NCI-H1694 treated with DMSO at 0.1 percent for 48 hours (cell line): ENCODE results near the gene PRSS50.
"Not testable (repeated sequence)": the region's sequence is repeated elsewhere in the genome, so short reads cannot be mapped to it uniquely, and the experiment has no call there.

ENCODE experiments used
- DNase-seq: peaks from one replicate; lab custom pipeline; 2025; lab: John Stamatoyannopoulos, UW

PRSS50 gene

GRCh38 chr3:46717447-46718231 lies at the start of gene PRSS50:
Gene PRSS50, minus strand, starts transcription at chr3:46717869. Its CDS starts 45 bp downstream, at chr3:46717824.
- no peak for DNase-seq

DNA sequence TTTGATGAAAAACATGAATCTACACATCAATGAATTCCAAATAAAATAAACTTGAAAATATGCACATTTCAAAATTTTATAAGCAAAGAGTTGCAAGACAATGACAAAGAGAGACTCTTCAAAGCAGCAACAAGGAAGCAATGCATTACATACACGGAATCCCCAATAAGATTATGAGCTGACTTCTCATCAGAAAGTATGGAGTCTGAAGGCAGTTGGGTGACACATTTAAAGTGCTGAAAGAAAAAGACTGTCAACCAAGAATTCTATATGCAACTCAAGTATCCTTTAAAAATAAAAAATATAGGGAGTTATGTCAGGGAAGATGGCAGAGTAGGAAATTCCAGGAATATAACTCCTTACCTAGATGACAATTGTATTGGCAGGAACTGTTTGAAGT lies 46.5 kb upstream of the PRSS50 start:
- DNase-seq = no peak

DNA sequence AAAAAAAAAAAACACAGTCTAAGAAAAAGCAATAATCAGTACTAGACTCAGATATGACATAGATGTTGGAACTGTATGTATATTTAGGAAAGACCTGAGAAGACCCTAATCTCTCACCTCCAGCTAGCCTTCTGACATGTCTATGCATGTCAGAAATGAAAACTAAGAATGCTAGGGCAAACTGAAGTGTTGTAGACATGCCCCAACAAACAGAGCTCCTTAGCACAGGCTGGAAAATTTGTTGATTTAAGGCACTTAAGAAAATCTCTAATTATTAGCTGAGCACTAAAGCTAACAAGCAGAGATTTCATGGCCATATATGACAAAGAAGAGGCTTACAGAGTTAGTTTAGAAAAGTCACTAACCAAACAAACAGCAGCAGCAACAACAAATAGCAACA lies 45.5 kb upstream of the PRSS50 start:
- DNase-seq = no peak

DNA sequence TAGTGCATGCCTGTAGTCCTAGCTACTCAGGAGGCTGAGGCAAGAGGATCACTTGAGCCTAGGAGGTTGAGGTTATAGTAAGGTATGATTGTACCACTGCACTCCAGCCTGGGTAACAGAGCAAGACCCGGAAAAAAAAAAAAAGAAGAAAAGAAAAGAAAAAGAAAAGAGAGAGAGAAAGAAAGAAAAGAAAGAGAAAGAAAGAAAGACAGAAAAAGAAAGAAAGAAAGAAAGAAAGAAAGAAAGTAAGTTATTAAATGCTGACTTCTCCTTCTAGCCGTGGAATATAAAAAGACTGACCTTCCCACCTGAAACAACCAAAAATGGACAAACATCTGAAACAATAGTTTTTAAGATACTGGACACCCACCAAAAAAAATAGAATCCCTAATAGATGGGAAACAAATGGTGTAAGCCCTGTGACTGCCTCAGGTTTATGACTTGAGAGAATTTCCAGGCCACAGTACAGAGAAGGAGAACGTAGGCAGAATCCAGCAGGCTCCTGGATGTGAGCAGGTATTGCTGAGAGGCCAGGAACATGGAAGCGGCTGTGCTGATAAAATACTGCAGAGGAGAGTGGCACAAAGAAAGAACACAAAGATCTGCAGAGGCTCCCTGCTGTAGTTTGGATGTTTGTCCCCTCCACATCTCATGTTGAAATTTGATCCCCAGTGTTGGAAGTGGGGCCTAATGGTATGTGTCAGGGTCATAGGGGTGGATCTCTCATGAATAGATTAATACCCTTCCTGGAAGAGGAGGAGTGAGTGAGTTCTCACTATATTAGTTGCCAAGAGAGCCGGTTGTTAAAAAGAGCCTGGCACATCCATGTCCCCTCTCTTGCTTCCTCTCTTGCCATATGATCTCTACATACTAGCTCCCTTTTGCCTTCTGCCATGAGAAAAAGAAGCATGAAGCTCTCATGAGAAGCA lies 41.8 kb upstream of the PRSS50 start:
- no peak for DNase-seq

DNA sequence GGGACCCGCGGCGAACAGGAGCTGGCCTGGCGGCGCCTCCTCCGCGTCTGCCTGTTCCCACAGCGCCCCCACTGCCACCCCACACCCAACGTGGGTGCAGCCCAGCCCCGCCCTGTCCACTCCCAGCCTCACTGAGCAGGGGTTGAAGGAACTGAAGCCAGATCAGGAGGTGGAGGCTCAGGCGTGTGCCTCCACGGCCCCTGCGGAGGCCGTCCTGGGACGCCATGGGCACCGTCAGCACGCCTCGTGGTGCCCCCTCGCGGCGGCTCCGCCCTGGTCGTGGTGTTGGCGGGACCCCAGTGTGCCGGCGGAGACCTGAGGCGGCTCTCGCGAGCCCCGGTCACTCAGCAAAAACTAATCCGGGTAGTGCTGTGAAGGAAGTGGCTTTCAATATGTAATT lies 39.0 kb upstream of the PRSS50 start:
- DNase-seq = no peak

DNA sequence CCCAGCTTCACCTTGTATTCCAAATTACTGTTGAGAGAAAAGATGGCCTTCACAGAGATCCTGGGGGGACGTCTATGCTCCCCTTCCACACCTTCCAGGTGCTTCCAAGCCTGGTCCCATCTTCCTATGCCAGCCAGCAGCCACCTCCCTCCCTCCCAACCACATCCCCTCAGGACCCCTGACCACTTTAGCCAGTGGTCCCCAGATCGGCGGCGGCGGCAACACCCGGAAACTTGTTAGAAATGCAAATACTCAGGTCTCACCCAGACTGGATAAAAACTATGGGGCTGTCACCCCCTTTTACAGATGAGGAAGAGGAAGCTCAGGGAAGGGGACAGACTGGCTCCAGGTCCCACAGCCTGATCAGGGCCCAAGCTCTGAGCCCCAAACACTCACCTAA lies 38.0 kb upstream of the PRSS50 start:
- no peak for DNase-seq

- DNase-seq = not testable (repeated sequence)
Measured at GRCh38 chr3:46753127-46753526, 35.5 kb upstream of the PRSS50 start.

DNA sequence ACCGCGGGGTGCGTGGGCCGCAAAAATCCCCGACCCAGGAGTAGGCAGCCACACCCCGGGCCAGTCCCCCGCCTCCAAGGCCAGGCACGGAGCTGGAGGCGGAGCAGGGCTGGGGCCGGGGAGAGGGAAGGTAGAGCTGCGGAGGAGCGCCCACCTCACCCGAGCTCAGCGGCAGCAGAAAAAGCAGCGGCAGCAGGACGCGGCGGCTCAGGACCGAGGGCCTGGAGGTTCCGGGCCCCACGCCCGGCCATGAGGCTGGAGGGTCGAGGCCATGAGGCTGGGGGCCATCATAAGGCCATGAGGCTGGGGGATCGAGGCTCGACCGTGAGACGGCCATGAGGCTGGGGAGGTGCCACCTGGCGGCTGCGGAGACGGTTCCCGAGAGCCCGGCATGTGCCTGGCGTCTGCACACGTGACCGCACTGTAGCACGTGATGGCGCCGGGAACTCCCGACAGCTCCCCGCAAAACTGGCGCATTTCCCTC lies 32.9 kb upstream of the PRSS50 start:
- DNase-seq = no peak

DNA sequence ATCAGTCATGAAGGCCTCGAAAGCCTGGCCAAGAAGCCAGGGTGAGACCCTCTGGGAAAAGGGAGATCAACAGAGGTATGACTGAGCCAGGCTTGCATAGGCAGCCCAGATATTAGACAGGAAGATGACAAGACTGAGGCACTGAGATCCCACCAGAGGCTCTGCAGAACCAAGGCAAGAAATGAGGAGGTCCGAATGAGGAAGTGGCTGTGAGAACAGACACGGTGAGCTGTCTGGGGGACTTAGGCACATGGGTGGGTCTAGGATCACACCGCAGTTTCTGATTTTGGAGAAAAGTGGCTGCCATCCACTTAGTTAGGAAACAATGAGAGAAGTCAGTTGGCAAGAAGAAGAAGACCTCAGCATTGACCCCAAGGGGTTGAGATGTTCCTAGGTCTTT lies 31.5 kb upstream of the PRSS50 start:
- no peak for DNase-seq

GRCh38 chr3:46748170-46748569 lies 30.5 kb upstream of the PRSS50 start:
- no peak for DNase-seq

DNA sequence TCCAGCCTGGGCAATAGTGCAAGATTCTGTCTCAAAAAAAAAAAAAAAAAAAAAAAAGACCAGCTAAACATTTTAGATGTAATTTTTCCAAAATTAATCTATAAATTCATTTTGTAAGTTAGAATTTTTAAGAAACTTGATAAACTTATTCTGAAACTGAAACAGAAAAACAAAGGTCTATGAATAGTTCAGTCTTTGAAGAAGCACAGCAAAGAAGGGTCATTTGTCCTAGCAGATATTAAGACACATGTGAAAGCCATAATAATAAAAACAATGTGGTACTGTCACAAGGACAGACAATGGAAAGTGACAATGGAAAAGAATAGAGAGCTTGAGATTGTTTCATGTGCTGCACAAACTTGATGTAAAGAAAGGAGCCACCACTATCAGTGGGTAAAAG lies 29.0 kb upstream of the PRSS50 start:
- DNase-seq = no peak

GRCh38 chr3:46742992-46743585 lies 25.4 kb upstream of the PRSS50 start:
- DNase-seq = no peak

GRCh38 chr3:46739565-46739964 lies 21.9 kb upstream of the PRSS50 start:
- not testable (repeated sequence) for DNase-seq

DNA sequence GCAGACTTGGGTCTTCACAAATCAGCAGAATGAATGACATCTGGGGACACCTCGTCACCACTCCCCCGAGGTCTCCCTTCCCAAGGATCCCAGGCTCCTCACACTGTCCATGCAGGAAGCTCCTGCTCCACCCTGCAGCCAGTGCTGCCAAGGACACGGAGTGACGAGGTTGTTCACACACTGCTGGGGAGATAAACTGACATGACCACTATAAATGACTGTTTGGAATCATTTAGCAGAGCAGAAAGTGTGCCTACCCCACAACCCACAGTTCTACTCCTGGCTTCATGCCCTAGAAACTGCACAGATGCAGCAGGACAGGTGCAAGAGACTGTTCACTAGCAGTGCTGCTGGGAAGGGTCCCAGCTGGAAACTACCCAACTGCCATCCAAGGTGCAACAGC lies 19.7 kb upstream of the PRSS50 start:
- DNase-seq = no peak

GRCh38 chr3:46736006-46736872 lies 18.6 kb upstream of the PRSS50 start:
- no peak for DNase-seq

DNA sequence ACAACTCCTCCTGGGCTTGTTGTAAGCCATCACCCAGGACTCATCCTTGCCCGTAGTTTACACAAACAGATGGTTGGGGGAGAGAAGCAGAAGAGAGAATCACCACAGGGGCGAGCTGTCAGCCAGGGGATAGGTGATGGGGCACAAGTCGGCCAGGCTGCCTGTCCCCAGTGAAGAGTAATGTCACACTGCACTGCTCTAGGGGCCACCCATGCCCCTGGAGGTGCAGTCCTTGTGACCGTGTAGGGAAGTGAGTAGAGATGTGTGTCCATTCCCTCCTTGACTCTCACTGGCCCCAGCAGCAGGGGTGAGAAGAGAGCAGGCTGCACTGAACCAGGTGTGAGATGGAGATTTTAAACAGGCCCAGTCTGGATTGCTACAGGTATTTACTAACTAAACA lies 17.1 kb upstream of the PRSS50 start:
- DNase-seq = no peak

DNA sequence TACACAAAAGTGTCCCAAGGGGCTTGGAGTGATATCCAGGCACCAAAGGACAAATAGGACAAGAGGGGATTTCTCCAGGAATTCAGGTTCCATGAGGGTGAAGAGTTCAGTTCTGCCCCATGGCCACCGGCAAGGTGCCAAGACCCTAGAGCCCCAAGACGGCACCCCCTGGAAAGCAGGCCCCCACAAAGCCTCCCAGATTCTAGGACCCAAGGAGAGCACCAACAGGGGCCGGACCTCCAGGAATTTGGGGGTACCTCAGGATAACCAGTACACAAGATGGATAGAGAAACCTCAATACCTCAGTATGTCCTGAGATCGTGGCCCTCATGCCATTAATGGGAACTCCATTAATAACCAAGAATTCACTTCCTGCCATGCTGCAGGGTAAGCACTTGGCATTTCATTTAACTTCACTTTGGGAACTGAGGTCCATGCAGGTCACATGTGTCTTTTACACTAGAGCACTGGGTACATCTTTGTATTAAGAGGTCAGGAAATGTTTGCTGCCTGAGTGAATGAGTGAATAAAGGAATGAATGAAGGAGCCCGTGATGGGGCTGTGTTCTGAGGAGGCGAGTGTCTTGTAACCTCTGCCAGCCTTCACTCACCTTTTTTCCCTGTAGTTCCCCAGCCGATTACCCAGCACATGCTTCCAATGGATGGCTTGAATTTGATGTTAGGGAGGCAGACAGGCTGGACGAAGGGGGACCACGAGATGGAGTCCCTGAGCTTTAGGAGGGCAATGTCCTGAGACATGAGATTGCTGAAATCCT lies 15.5 kb upstream of the PRSS50 start:
- DNase-seq = no peak

DNA sequence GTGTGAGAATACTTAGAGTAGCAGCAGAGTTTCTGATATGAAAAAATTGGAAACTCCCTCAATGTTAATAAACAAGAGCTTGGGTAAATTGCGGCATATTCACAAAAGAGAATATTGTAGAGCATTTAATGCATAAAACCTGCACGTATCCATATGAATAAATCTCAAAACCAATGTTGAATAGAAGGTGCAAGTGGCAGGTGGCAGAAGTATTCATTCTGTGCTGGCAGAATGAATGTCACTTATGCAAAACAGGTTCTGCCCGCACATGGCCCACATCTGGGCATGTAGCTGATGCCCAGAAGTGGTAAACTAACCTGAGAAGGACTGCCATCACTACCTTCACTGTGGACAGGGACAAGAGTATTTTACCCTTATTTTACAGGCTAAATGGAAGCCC lies 14.1 kb upstream of the PRSS50 start:
- DNase-seq = no peak

GRCh38 chr3:46730819-46731218 lies 13.2 kb upstream of the PRSS50 start:
- no peak for DNase-seq

DNA sequence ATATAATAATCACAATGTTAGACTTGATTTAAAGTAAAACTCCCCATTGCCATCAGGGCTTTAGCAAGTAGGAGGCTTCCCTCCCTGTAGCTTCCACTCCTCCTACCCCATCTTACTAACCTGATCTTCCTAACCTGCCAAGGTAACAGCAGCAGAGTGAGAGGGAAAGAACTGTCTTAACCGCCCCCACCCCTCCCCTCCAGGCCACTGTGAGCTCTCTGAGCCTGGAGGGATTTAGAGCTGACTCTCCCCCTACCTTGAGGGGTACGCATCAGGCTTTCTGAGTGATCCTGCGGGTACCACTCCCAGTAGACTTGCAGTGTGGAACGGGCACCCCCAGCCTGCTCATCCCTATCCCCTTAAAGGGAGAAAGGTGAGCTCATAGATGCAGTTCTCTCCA lies 11.4 kb upstream of the PRSS50 start:
- no peak for DNase-seq
